Amniotic stem cell (primary cell): ENCODE data around the gene SRA1.

ENCODE experiments used
- DNase-seq: peaks from one replicate; lab custom pipeline; 2025; lab: John Stamatoyannopoulos, UW

SRA1 gene

GRCh38 chr5:140550147-140551079 is 6.9 kb downstream of the SRA1 start:
- no peak for DNase-seq

DNA sequence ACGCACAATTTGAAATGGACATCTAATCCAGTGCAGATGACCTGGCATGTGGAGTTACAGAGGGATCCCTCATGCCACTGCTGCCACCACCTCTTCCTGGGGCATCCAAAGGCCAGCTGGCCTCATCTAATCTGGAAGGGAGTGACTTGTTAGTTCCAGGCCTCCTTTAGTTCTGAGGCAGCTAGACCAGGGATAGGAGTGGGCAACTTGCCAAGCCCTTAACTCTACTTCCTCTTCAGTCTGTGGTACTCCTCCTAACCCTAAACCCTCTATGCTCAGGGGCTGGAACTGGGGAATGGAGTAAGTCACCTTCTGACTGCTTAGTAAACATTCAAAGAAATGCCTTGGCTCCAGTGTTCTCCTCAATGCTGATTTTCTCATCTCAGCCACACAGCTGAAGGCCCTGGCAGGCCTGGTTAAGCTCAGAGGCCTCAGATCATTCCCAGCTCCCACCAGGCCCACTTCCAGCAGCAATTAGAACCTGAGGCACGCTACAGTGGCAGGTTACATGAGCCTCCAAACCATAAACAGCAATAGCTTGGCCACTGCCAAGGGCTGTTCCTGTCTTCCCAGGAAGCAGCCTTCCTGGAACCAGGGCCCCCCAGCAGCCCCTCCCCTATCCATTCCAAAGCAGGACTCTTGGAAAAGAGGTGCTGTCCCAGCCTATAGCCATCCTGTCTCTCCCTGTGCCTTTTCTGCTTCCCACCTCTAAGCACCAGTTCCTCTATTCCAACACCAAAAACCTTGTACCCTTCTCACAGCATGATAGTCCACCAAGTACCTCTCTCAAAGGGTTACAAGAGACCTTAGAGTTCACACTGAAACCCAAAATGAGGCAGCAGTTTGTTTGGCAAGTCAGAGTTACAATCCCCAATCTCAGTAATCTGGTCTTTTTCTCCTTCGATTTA is 7.8 kb downstream of the SRA1 start:
- DNase-seq: no peak

DNA sequence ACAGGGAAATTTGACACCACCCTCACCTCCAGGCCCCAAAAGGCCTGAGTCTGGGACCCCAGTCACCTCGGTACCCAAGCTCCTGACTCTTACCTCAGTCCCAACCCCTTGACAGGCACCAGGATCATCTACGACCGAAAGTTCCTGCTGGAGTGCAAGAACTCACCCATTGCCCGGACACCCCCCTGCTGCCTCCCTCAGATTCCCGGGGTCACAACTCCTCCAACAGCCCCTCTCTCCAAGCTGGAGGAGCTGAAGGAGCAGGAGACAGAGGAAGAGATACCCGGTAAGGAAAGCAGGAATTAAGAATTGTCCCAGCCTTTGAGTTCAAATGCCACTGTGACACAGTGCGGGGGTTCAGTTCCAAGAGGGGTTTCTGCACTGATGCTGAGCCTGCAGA is 8.5 kb downstream of the SRA1 start:
- DNase-seq: no peak

DNA sequence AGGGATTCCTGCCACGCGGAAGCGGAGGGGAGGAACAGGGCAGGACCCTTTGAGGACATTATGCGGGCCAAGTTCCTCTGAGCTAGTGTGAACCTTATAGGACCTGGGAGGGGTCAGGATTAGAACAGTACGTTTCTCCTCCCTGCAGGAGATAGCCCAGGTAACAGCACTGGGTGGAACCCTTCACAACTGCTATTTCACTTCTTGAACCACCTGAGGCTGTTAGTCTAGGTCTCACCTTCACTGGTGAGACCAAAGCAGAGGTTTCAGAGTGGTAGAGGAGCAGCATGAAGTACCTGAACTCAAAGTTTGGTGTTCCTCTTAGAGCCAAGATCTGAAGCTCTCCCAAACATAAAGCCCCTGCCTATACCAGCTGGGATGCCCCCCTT is 9.0 kb downstream of the SRA1 start:
- no peak for DNase-seq

DNA sequence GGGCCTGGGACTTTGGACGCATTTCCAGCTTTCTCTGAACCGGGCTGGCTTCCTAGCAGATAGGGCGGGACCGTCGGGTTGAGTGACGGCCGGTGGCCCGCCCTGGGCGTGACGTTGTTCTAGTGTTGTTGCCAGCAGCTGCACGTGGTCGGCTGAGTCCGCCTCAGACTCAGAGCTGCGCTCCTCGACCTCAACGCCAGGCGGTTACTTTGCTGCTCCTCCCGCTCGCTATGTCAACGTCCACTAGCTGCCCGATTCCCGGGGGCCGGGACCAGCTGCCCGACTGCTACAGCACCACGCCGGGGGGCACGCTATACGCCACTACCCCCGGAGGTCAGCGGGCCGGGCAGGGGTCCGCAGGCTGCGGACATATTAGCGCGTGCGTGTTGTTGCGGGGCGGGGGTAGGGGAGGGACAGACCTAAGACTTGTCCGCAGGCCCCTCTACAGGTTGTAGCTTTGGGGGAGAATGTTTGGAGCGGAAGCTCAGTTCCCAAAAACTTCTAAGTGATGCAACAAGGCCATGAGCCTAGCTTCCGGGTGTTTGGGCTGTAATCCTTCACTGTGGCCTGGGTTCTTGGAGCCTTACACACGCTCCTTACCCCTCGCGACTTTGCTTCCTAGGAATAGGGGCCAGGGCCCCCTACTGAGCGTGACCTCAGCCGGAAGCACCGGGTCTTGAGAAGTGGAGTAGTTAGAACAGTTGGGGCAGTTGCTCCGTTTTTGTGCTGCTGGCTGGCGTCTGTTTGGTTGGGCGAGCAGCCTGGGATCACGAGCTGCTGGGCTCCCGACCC is 9.6 kb downstream of the SRA1 start, which contains the start of gene EIF4EBP3:
EIF4EBP3 (plus strand) TSS at position 155 of the 792 bp plus-strand sequence; CDS start at position 231, 76 bp downstream.
- DNase-seq: peak; percentile 93

DNA sequence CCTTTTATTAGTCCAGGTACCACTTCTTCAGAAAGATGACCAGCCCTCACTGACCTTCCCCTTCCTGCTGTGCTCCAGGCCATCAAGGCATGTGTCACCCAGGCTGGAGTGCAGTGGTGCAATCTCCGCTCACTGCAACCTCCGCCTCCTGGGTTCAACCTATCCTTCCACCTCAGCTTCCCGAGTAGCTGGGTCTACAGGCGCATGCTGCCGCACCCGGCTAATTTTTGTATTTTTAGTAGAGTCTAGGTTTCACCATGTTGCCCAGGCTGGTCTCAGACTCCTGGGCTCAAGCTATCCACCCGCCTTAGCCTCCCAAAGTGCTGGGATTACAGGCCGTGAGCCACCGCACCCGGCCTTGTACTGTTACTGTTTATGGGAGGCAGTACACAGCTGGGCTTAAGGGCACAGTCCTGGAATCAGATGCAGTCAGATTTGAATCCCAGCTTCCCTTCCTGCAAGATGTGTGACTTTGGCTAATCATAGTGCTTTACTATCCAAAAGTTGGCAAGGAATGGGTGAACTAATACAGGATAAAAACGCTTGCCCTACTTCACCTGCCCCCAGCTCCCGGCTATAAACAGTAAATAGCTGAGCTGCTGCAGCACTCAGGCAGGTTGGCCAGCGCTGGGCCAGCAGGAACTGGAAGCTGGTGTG is 10.3 kb downstream of the SRA1 start:
- DNase-seq: no peak

- no peak for DNase-seq
Measured at GRCh38 chr5:140545606-140546005, 11.7 kb downstream of the SRA1 start.

DNA sequence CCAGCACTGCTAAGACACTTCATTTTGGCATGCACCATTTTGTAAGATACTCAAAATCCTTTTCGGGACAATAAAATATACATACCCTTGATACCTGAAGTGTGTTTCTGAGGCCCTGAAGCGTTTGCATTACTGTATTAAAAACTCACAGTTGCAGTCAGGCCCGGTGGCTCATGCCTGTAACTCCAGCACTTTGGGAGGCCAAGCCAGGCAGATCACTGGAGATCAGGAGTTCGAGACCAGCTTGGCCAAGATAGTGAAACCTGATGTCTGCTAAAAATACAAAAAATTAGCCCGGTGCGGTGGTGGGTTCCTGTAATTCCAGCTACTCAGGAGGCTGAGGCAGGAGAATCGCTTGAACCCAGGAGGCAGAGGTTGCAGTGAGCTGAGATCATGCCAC is 12.3 kb downstream of the SRA1 start:
- no peak for DNase-seq

GRCh38 chr5:140542972-140543371 is 14.3 kb downstream of the SRA1 start:
- no peak for DNase-seq

- DNase-seq: no peak
Measured at GRCh38 chr5:140540227-140540626, 17.0 kb downstream of the SRA1 start.

DNA sequence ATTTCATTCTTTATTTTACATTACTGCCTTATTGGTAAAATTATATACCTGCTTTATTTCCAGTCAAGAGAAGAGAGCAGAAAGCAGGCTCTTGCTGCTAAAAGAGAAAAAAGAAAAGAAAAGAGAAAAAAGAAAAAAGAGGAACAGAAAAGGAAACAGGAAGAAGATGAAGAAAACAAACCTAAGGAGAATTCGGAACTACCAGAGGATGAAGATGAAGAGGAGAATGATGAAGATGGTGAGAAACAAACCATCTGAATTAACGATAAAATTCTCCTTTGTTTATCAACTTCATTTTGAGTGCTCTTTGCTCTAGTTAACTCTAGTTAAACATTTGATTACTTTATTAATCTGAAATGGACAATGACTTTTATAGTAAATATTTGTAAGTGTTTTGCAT is 33.3 kb downstream of the SRA1 start:
- no peak for DNase-seq

- no peak for DNase-seq
Measured at GRCh38 chr5:140513124-140513523, 44.1 kb downstream of the SRA1 start.

- DNase-seq: no peak
Measured at GRCh38 chr5:140509898-140510297, 47.4 kb downstream of the SRA1 start.

- DNase-seq: no peak
Measured at GRCh38 chr5:140502834-140503233, 54.4 kb downstream of the SRA1 start.
